Measurements from ENCODE around the gene SSTR3. TPM values are rescaled to one million over a fixed set of nuclear protein-coding genes. Genes with fewer than 3 reads are reported as not detected.

SSTR3 gene
- total RNA-seq, 1 experiment from 2014 or later: 0.08 TPM

GRCh38 chr22:37232140-37232998 lies 20.1 kb upstream of the SSTR3 start:
- intact Hi-C loops (cut with micrococcal nuclease; ENCODE audit: unreplicated experiment): no loop called here
- ChIA-PET CTCF (no interaction called here), POLR2A (no interaction called here)
- H3K9me3 ChIP-seq (ENCODE audit: control insufficient read depth, insufficient read depth, low read depth, low read length): no peaks in the 10 kb centered on the region
- ATAC-seq (no peak), DNase-seq (ENCODE audit: low read depth, low spot score) (no peak)
- H3K27ac ChIP-seq (ENCODE audit: low read length): no peak overlapping the region
- H3K4me3 ChIP-seq (ENCODE audit: low read depth in 2 of 2, low read length in 2 of 2): no peak overlapping the region
- H3K4me1 ChIP-seq (ENCODE audit: control insufficient read depth, insufficient read depth, low read length): peaks cover 21% of the 10 kb centered on the region
- BruUV-seq (replicated peaks): no TSS peak
- no peaks in the 10 kb centered on the region for H3K36me3 ChIP-seq (ENCODE audit: control insufficient read depth, insufficient read depth, low read length)
- no peaks in the 10 kb centered on the region for H3K27me3 ChIP-seq (ENCODE audit: control insufficient read depth, insufficient read depth, low read length)
- TF ChIP-seq SIN3A (IDR thresholded peaks at IDR 0.05; ENCODE audit: borderline replicate concordance, insufficient read depth, low read depth, low read length) (no peak), TCF7L2 (IDR thresholded peaks at IDR 0.05; ENCODE audit: low read depth, low read length) (no peak), REST (IDR thresholded peaks at IDR 0.05; ENCODE audit: insufficient read depth in 1 of 2, low read depth in 2 of 2, low read length in 1 of 2) (no peak), POLR2AphosphoS5 (IDR thresholded peaks at IDR 0.05; ENCODE audit: low read depth, low read length) (no peak)
- TF ChIP-seq, protein P1, sequence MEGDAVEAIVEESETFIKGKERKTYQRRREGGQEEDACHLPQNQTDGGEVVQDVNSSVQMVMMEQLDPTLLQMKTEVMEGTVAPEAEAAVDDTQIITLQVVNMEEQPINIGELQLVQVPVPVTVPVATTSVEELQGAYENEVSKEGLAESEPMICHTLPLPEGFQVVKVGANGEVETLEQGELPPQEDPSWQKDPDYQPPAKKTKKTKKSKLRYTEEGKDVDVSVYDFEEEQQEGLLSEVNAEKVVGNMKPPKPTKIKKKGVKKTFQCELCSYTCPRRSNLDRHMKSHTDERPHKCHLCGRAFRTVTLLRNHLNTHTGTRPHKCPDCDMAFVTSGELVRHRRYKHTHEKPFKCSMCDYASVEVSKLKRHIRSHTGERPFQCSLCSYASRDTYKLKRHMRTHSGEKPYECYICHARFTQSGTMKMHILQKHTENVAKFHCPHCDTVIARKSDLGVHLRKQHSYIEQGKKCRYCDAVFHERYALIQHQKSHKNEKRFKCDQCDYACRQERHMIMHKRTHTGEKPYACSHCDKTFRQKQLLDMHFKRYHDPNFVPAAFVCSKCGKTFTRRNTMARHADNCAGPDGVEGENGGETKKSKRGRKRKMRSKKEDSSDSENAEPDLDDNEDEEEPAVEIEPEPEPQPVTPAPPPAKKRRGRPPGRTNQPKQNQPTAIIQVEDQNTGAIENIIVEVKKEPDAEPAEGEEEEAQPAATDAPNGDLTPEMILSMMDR (IDR thresholded peaks at IDR 0.05): no peak
- in situ Hi-C loops (cut with HindIII; ENCODE audit: low pct_unique_long_range_greater_than_20kb, low sequenced_read_pairs): no loop called here

DNA sequence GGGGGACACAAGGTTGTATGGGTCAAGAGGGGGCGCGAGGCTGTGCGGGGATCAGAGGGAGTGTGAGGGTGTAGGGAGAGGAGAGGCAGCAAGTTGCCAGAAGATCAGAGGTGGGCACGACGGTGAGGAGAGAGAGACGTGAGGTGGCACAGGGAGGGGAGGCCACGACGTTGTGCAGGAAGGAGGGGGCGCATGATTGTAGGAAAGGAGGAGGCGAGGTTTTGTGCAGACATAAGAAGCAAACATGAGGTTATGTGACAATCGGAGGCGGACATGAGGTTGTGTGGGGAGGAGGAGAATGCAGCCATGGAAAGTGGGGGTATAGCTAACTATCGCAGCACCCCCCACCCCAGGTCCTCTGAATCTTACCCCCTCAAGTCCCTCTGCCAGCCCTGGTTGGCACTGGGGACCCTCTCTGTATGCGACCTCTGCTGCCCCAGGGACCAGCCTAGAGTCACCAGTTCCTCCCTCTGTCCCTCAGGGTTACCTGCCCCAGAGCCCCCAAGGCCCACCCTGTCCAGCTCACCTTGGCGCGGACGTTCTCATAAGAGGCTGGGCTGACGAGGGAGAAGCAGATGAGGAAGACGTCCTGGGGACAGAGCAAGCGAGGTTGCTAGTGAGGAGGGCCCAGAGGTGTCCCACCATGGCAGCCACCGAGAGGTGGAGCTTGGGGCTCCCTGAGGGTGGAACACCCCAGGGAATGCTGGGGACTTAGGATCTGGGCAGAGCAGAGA lies 19.3 kb upstream of the SSTR3 start:
- BruUV-seq (replicated peaks): no TSS peak
- ChIA-PET POLR2A (no interaction called here), CTCF (no interaction called here)
- Histone ChIP-seq H3K27me3 (ENCODE audit: control insufficient read depth, insufficient read depth, low read length) (no peaks in the 10 kb centered on the region), H3K9me3 (ENCODE audit: control insufficient read depth, insufficient read depth, low read depth, low read length) (no peaks in the 10 kb centered on the region), H3K4me1 (ENCODE audit: control insufficient read depth, insufficient read depth, low read length) (peaks cover 21% of the 10 kb centered on the region), H3K4me3 (ENCODE audit: low read depth in 2 of 2, low read length in 2 of 2) (no peak overlapping the region), H3K36me3 (ENCODE audit: control insufficient read depth, insufficient read depth, low read length) (no peaks in the 10 kb centered on the region), H3K27ac (ENCODE audit: low read length) (no peak overlapping the region)
- no peak for DNase-seq (ENCODE audit: low read depth, low spot score)
- TF ChIP-seq, protein P1 (IDR thresholded peaks at IDR 0.05): no peak
- no peak for TF ChIP-seq REST (IDR thresholded peaks at IDR 0.05; ENCODE audit: insufficient read depth in 1 of 2, low read depth in 2 of 2, low read length in 1 of 2)
- TF ChIP-seq POLR2AphosphoS5 (IDR thresholded peaks at IDR 0.05; ENCODE audit: low read depth, low read length): no peak
- TF ChIP-seq TCF7L2 (IDR thresholded peaks at IDR 0.05; ENCODE audit: low read depth, low read length): no peak
- TF ChIP-seq SIN3A (IDR thresholded peaks at IDR 0.05; ENCODE audit: borderline replicate concordance, insufficient read depth, low read depth, low read length): no peak
- intact Hi-C loops (cut with micrococcal nuclease; ENCODE audit: unreplicated experiment) (no loop called here), in situ Hi-C loops (cut with HindIII; ENCODE audit: low pct_unique_long_range_greater_than_20kb, low sequenced_read_pairs) (no loop called here)
- ATAC-seq: no peak

Data from Panc1 (cell line).